NCI-H2081 treated with DMSO at 0.1 percent for 48 hours (cell line): ENCODE results near the gene OR6K2.

ENCODE experiments used
- DNase-seq: peaks from one replicate; lab custom pipeline; 2025; lab: John Stamatoyannopoulos, UW

The OR6K2 gene

GRCh38 chr1:158685085-158685484, 15.4 kb downstream of the OR6K2 start:
- DNase-seq = no peak

GRCh38 chr1:158681606-158682005, 18.8 kb downstream of the OR6K2 start:
- DNase-seq = no peak

DNA sequence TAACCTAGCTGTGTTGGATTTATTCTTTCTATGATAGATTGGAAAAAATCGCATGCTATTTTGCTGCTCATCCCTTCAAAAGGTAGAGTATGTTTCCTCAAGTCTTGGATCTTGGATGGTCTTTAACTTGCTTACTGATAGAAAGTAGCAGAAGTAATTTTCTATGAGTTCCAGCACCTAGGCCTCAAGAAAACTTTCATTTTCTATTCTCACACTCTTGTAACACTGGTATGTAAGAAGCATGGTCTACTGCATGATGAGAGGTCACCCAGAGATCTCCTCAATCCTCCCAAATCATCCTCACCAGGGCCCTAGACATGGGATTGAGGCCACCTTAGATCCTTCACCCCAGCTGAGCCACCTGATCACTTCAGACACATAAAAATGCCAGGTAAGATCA, 21.2 kb downstream of the OR6K2 start:
- DNase-seq = no peak

- DNase-seq = no peak
Observed at GRCh38 chr1:158675563-158676323, 24.7 kb downstream of the OR6K2 start.

DNA sequence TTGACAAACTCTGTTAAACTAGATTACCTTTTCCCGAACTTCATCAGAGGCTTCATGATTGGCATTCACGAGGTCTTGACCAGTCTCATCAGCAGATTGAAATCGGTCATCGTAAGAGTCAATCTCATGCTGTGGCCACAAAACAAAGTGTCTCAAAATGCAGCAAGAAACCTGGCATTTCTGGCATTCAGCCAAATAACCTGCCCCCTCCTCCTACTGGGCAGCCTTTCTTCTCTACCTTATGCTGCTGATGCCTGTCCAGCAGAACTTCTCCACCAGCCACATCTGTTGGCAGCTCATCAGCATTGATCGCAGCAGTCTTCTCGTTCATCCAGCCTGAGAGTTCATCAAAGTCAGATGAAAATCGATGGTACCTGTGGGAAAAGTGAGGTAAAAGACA, 26.1 kb downstream of the OR6K2 start:
- no peak for DNase-seq

GRCh38 chr1:158666037-158666436, 34.4 kb downstream of the OR6K2 start:
- DNase-seq = no peak

DNA sequence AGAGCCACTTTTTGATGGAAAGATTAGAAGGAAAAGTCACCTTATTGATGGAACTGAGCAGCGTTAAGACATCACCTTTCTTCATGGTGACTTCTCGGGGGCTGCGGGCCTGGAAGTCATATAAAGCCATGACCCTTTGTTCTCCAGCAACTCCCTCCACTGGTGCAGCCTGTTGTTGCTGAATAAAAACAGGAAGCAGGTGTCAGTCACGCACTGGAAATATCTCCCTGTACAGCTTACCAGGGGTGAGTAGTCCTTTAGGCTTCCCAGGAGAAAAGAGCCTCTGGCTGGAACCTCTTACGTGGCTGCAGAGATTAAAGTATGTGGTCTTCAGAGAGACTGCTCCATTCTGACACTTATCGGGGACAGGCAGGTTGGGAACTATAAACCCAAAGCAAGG, 45.9 kb downstream of the OR6K2 start:
- DNase-seq = no peak

DNA sequence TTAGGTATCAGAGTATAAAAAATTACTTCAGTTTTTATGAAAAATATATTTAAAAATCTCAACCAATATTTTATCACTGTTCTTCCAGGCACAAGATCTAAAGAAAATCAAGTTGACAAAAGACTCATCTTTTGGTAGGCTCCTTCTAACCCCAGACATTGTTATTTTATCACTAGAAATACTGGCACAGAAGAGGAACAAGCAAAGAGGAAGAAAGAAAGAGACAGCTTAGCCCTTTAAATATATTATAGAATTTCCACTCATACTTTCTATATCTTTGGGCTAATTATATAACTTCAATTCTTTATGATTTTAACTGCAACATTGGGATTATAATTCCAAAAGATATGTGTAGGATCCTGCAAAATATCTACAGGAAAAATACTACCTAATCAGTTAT, 46.4 kb downstream of the OR6K2 start:
- DNase-seq = no peak

GRCh38 chr1:158652721-158653334, 47.6 kb downstream of the OR6K2 start:
- DNase-seq = no peak
